Neutrophil (primary cell): ENCODE results near the gene APIP.

Experiments used
- H3K27ac ChIP-seq: fragments of 200-600 bp; sonication (generic); 2 replicates; pipeline ENCODE4 v1.5.1; 2016; ENCODE audit warnings: mild to moderate bottlenecking, moderate library complexity
- H3K27me3 ChIP-seq: fragments of 200-600 bp; sonication (generic); 2 replicates; pipeline ENCODE4 v1.6.0; 2016; ENCODE audit warnings: mild to moderate bottlenecking
- H3K36me3 ChIP-seq: fragments of 200-600 bp; sonication (generic); 2 replicates; pipeline ENCODE4 v1.5.1; 2017
- H3K4me1 ChIP-seq, 2 experiments: fragments of 200-600 bp in 1 of 2; sonication (generic) in 1 of 2; 1 replicate in 1 of 2; 2 replicates in 1 of 2; pipeline versions ENCODE4 v1.5.1 to v1.6.1; 2013 to 2016; ENCODE audit warnings: low read depth in 1 of 2, low read length in 1 of 2, mild to moderate bottlenecking in 1 of 2, moderate library complexity in 1 of 2; ENCODE audit not compliant: control insufficient read depth in 1 of 2, insufficient read depth in 1 of 2
- H3K4me3 ChIP-seq, 2 experiments: fragments of 200-600 bp in 1 of 2; sonication (generic) in 1 of 2; 1 replicate in 1 of 2; 2 replicates in 1 of 2; pipeline ENCODE4 v1.5.1; 2013 to 2016; ENCODE audit warnings: low read depth in 1 of 2, low read length in 1 of 2, mild to moderate bottlenecking in 1 of 2, moderate library complexity in 1 of 2
- H3K9me3 ChIP-seq: fragments of 200-600 bp; sonication (generic); 2 replicates; pipeline ENCODE4 v1.5.1; 2016
- TF ChIP-seq, protein P1 (sequence below): fragments of 200-600 bp; sonication (generic); IDR thresholded peaks from 2 replicates; pipeline ENCODE4 v1.5.1; 2016; ENCODE audit warnings: antibody characterized with exemption

The APIP gene

DNA sequence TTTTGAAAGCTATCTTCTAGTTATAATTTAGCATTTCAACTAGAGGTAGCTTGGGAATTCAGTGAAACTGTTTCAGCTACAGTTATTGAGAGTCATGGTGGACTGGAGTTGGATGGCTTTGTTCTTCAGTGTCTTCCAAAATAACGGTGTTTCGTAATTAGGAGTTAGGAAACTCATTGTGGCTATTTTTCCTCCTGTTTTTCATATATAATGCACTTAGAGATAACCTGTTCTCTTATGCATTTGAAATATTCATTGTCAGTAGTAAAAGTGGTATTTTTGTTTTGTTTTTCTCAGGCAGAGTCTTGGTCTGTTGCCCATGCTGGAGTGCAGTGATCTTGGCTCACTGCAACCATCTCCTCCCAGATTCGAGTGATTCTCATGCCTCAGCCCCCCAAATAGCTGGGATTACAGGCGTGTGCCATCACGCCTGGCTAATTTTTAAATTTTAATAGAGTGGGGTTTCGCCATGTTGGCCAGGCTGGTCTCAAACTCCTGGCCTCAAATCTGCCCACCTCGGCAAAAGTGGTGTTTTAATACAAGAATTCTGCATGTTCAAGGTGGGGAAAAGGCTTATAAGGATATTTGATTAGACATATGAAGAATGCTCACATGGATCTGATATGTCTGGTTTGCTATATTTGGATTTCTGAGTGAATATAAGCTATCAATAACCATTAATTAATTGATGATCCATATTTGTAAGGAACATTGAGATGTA is 12.9 kb upstream of the APIP start:
- Histone ChIP-seq H3K27ac (no peak overlapping the region), H3K4me3 (no peak overlapping the region), H3K36me3 (peaks cover 11% of the 10 kb centered on the region), H3K4me1 (peaks cover 3 to 13% of the 10 kb centered on the region in 2 experiments), H3K27me3 (no peaks in the 10 kb centered on the region), H3K9me3 (no peaks in the 10 kb centered on the region)
- TF ChIP-seq, protein P1, sequence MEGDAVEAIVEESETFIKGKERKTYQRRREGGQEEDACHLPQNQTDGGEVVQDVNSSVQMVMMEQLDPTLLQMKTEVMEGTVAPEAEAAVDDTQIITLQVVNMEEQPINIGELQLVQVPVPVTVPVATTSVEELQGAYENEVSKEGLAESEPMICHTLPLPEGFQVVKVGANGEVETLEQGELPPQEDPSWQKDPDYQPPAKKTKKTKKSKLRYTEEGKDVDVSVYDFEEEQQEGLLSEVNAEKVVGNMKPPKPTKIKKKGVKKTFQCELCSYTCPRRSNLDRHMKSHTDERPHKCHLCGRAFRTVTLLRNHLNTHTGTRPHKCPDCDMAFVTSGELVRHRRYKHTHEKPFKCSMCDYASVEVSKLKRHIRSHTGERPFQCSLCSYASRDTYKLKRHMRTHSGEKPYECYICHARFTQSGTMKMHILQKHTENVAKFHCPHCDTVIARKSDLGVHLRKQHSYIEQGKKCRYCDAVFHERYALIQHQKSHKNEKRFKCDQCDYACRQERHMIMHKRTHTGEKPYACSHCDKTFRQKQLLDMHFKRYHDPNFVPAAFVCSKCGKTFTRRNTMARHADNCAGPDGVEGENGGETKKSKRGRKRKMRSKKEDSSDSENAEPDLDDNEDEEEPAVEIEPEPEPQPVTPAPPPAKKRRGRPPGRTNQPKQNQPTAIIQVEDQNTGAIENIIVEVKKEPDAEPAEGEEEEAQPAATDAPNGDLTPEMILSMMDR, result no peak

DNA sequence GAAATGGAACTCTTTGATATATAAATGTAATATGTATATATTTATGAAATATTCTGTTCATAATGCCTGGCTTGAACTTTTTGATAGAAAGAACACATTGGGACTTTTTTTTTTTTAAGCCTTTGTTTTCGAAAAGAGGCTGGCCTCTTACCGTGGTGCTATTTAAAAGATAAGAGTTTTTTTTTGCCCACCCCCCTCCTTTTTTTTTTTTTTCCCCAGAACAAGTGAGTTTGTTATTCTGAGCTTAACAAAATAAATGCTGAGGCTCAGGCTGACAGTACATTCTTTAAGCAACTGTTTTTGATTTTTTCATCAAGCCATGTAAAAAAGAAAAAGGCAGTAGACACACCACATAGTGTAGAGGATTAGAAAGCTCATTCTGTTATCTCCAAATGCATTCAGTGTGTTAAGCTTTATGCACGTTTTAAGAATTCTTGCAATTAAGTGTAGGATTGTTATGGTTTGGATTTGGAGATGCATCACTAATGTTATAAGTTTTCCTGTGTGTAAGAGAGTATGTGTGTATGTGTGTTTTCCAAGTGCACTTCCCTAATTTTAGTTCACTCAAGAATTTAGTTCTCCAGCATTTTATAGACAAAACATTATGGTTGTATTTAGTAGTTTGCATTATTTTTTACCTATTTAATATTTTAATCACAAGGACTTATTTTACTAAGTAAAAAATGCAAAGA is 12.2 kb upstream of the APIP start:
- Histone ChIP-seq H3K27ac (no peak overlapping the region), H3K4me1 (peaks cover 9 to 19% of the 10 kb centered on the region in 2 experiments), H3K4me3 (no peak overlapping the region), H3K9me3 (no peaks in the 10 kb centered on the region), H3K27me3 (no peaks in the 10 kb centered on the region), H3K36me3 (peaks cover 10% of the 10 kb centered on the region)
- TF ChIP-seq, protein P1, result no peak

DNA sequence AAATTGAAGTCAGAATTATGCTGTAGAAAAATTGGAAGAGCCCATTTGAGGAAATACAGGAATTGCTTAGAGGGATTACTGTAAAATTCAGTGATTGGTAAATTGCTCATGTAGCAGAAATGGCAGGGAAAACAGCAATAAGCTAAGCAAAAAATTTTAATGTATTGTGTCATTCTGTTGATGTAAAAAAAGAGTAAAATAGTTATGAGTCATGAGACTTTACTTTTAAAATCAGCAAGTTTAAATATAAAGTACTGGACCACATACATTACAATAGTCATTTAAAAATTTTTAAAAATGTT is 10.6 kb upstream of the APIP start:
- TF ChIP-seq, protein P1, result no peak
- Histone ChIP-seq H3K36me3 (no peaks in the 10 kb centered on the region), H3K27ac (no peak overlapping the region), H3K4me1 (peaks cover 9 to 19% of the 10 kb centered on the region in 2 experiments), H3K9me3 (no peaks in the 10 kb centered on the region), H3K4me3 (no peak overlapping the region), H3K27me3 (no peaks in the 10 kb centered on the region)

DNA sequence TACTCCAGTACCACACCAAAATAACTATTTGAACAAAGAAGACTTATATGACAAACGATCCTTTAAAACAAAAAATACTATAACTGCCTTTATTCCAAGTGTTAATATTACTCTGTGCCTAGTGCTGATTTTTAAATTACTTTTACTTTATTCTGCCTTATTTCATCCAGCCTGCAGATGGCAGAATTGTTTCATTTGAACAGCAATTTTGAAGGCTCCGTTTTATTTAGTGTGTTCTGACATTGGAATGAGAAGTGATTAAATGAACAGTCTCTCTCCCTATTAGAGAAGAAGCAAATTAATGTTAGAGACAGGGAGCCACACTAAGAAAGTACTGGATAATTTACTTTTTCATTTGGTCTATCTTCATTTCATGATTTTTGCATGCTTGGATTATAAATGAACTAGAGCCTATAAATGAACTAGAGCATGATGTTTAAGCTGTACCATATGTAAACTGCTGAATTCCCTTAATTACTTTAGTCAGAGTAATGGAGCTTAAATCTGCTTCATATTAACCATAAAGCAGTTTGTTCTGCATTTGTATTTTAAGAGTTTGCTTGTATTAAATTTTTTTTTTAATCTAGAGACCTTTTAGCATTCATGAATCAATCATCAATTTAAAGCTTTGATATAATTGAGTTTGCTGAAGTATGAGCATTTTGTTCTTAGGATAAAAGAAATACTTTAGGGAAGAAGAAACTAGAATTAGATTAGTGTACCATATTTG is 10.1 kb upstream of the APIP start:
- Histone ChIP-seq H3K36me3 (no peaks in the 10 kb centered on the region), H3K4me3 (no peak overlapping the region), H3K27ac (no peak overlapping the region), H3K27me3 (no peaks in the 10 kb centered on the region), H3K9me3 (no peaks in the 10 kb centered on the region), H3K4me1 (peaks cover 9 to 19% of the 10 kb centered on the region in 2 experiments)
- TF ChIP-seq, protein P1, result peak; percentile 51

DNA sequence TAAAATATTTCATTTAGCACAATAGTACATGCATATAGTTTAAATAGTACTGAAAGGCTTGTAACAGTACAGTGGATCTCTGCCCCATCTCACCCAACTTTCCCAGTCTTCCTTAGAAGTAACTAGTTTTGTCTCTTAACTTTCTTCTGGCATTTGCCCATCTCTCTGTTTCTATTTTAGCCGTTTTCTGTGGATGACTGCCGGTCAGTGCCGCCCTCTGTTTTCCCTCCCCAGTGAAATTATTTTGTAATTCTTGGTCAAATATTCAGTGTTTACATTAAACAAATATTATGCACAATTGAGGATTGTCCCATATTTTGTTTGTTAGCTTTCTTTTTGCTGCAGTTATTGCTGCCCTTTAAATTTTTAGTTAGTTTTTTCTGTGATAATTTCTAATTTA is 8.5 kb upstream of the APIP start:
- Histone ChIP-seq H3K27me3 (no peaks in the 10 kb centered on the region), H3K4me1 (peaks cover 9 to 19% of the 10 kb centered on the region in 2 experiments), H3K27ac (no peak overlapping the region), H3K9me3 (no peaks in the 10 kb centered on the region), H3K4me3 (no peak overlapping the region), H3K36me3 (no peaks in the 10 kb centered on the region)
- TF ChIP-seq, protein P1, result no peak
